Left kidney (tissue), 2 donors: ENCODE data around the gene GOLPH3. TPM values are rescaled to one million over a fixed set of nuclear protein-coding genes. Genes with fewer than 3 reads are reported as not detected.
"Not testable (repeated sequence)": the region's sequence is repeated elsewhere in the genome, so short reads cannot be mapped to it uniquely, and the experiment has no call there.

ENCODE experiments used
- DNase-seq: peaks from one replicate; pipeline ENCODE4 v3.0.0-alpha.2; 2013
- polyA plus RNA-seq: library from polyadenylated mRNA; unstranded; fragments of 120-200 nt; gene quantifications from one replicate; pipeline ENCODE4 v1.2.1, GENCODE V29; 2013; ENCODE audit not compliant: insufficient read length

Gene GOLPH3
- polyA plus RNA-seq, 1 donor = 90.5 TPM

- DNase-seq = no peak
These were observed 74.6 kb downstream of the GOLPH3 start for GRCh38 chr5:32099486-32100035.

GRCh38 chr5:32098890-32099310, 75.2 kb downstream of the GOLPH3 start:
- no peak for DNase-seq

GRCh38 chr5:32098291-32098690, 75.8 kb downstream of the GOLPH3 start:
- no peak for DNase-seq

GRCh38 chr5:32096891-32097595, 77.1 kb downstream of the GOLPH3 start:
- no peak for DNase-seq

GRCh38 chr5:32095261-32095671, 78.9 kb downstream of the GOLPH3 start:
- no peak for DNase-seq

GRCh38 chr5:32094691-32095090, 79.4 kb downstream of the GOLPH3 start:
- no peak for DNase-seq

GRCh38 chr5:32092938-32093812, 80.9 kb downstream of the GOLPH3 start:
- DNase-seq = peak; percentile 79

- no peak for DNase-seq
These were observed 83.4 kb downstream of the GOLPH3 start for GRCh38 chr5:32090755-32091128.

- DNase-seq = no peak
These were observed 83.9 kb downstream of the GOLPH3 start for GRCh38 chr5:32090026-32090754.

- DNase-seq = no peak
These were observed 84.7 kb downstream of the GOLPH3 start for GRCh38 chr5:32089146-32090000.

GRCh38 chr5:32088214-32088613, 85.9 kb downstream of the GOLPH3 start:
- no peak for DNase-seq

- DNase-seq = no peak
These were observed 86.7 kb downstream of the GOLPH3 start for GRCh38 chr5:32087086-32088082.

- no peak for DNase-seq
These were observed 90.1 kb downstream of the GOLPH3 start for GRCh38 chr5:32083981-32084430.

- no peak for DNase-seq
These were observed 91.4 kb downstream of the GOLPH3 start for GRCh38 chr5:32082701-32083100.

- not testable (repeated sequence) for DNase-seq
These were observed 93.6 kb downstream of the GOLPH3 start for GRCh38 chr5:32080565-32080964.

GRCh38 chr5:32078855-32079254, 95.3 kb downstream of the GOLPH3 start:
- DNase-seq = not testable (repeated sequence)

GRCh38 chr5:32076699-32077695, 97.1 kb downstream of the GOLPH3 start:
- peak; percentile 60 for DNase-seq
